K562 (cell line): ENCODE results near the gene CDC37. TPM values are rescaled to one million over a fixed set of nuclear protein-coding genes. Genes with fewer than 3 reads are reported as not detected.
A peak's percentile ranks its signal among the peaks of the same experiment; 100 is the strongest.

Experiments
- CEBPB ChIP-seq: fragments of 450-650 bp; IDR thresholded peaks from 2 replicates; pipeline ENCODE4 v1.6.1; 2016; ENCODE audit warnings: missing genetic modification characterization, missing compliant biosample characterization
- COPS2 ChIP-seq: fragments of 450-650 bp; conservative IDR thresholded peaks from 2 replicates; pipeline ENCODE4 v1.6.1; 2016; ENCODE audit warnings: mild to moderate bottlenecking, moderate library complexity
- DNMT1 ChIP-seq: fragments of 450-650 bp; IDR thresholded peaks from 2 replicates; pipeline ENCODE4 v1.6.1; 2016; ENCODE audit warnings: antibody characterized with exemption, mild to moderate bottlenecking
- HDAC1 ChIP-seq, 2 experiments: fragments of 450-650 bp; IDR thresholded peaks; 2 replicates each; pipeline ENCODE4 v1.6.1; 2016 to 2017; ENCODE audit warnings: inconsistent platforms in 1 of 2, mild to moderate bottlenecking in 1 of 2, moderate library complexity in 1 of 2
- IRF1 ChIP-seq: sonication (generic); formaldehyde crosslinking; IDR thresholded peaks from 2 replicates; pipeline ENCODE4 v1.8.0; 2022; ENCODE audit warnings: missing genetic modification reagents, mild to moderate bottlenecking, borderline replicate concordance
- MEF2D ChIP-seq: conservative IDR thresholded peaks from 2 replicates; pipeline ENCODE4 v1.6.1; 2016; ENCODE audit warnings: low read depth, missing genetic modification characterization, missing compliant biosample characterization
- PCBP1 ChIP-seq: fragments of 200-400 bp; formaldehyde crosslinking; IDR thresholded peaks from 2 replicates; pipeline ENCODE4 v1.6.1; 2018; ENCODE audit warnings: mild to moderate bottlenecking, low read depth, low read length; ENCODE audit not compliant: poor library complexity, severe bottlenecking
- PTTG1 ChIP-seq: fragments of 450-650 bp; IDR thresholded peaks from 2 replicates; pipeline ENCODE4 v1.6.1; 2016; ENCODE audit warnings: low read depth, mild to moderate bottlenecking, missing genetic modification characterization, missing compliant biosample characterization
- SMARCA5 ChIP-seq: fragments of 450-650 bp; IDR thresholded peaks from 2 replicates; pipeline ENCODE4 v1.6.1; 2016
- SRSF7 ChIP-seq: fragments of 200-400 bp; formaldehyde crosslinking; optimal IDR thresholded peaks from 2 replicates; pipeline ENCODE3; 2017; ENCODE audit warnings: mild to moderate bottlenecking, low read depth, low read length
- TBP ChIP-seq: optimal IDR thresholded peaks from 2 replicates; pipeline ENCODE3; 2011; ENCODE audit warnings: low read depth, low read length, improper control_type of control experiment
- ZBTB7A ChIP-seq: IDR thresholded peaks from 2 replicates; pipeline ENCODE4 v1.6.1; 2011; ENCODE audit warnings: low read depth, mild to moderate bottlenecking, low read length, moderate library complexity, borderline replicate concordance; ENCODE audit not compliant: control insufficient read depth
- ZMIZ1 ChIP-seq, 2 experiments: fragments of 150-350 bp in 1 of 2; IDR thresholded peaks; 2 replicates each; pipeline ENCODE4 v1.6.1; 2012 to 2016; ENCODE audit warnings: low read depth in 2 of 2, low read length in 2 of 2, mild to moderate bottlenecking in 1 of 2, moderate library complexity in 1 of 2
- ZNF274 ChIP-seq: IDR thresholded peaks from 2 replicates; pipeline ENCODE4 v1.6.1; 2011; ENCODE audit warnings: low read depth, mild to moderate bottlenecking, low read length, moderate library complexity, borderline replicate concordance
- ZNF280A ChIP-seq: fragments of 450-650 bp; IDR thresholded peaks from 2 replicates; pipeline ENCODE4 v1.6.1; 2018; ENCODE audit warnings: mild to moderate bottlenecking, low read depth; ENCODE audit not compliant: partially characterized antibody
- ZNF57 ChIP-seq: fragments of 450-650 bp; formaldehyde crosslinking; IDR thresholded peaks from 2 replicates; pipeline ENCODE4 v1.4.0; 2020; ENCODE audit warnings: mild to moderate bottlenecking, moderate library complexity
- polyA plus RNA-seq, 8 experiments: library from polyadenylated mRNA; depleted of rRNA in 4 of 8; stranded (reverse) in 5 of 8; unstranded in 3 of 8; fragments of >200 nt; fragmentation: Nextera tagmentation in 2 of 8; fragmentation: Illumina TruSeq in 1 of 8; extraction: Ambion mirVana in 2 of 8; extraction: Trizol in 1 of 8; gene quantifications; 2 replicates each; pipeline versions ENCODE4 v1.2.1 to v1.2.3, GENCODE V29; 2011 to 2014; ENCODE audit warnings: inconsistent platforms in 1 of 8, missing spikeins in 1 of 8
- total RNA-seq, 7 experiments: library from RNA; depleted of rRNA in 6 of 7; stranded (reverse); fragments of >200 nt in 6 of 7; fragmentation: Illumina TruSeq in 2 of 7; extraction: Trizol in 2 of 7; gene quantifications; 2 replicates each; pipeline versions ENCODE4 v1.2.1 to v1.2.3, GENCODE V29; 2011 to 2021; ENCODE audit warnings: low replicate concordance in 1 of 7
- TF ChIP-seq, protein P1 (sequence below): fragments of 250-450 bp; sonication (Bioruptor Pico); IDR thresholded peaks from 2 replicates; pipeline ENCODE4 v1.5.1; 2021; ENCODE audit warnings: mild to moderate bottlenecking
- TF ChIP-seq, protein P2 (sequence below): fragments of 250-450 bp; sonication (Bioruptor Pico); IDR thresholded peaks from 2 replicates; pipeline ENCODE4 v1.5.0; 2022; ENCODE audit warnings: mild to moderate bottlenecking

CDC37 gene
- total and polyA plus RNA-seq, 9 of the 15 experiments (the other 6 are each of a cell fraction or from before 2014, with no cell fraction given) = 6.6 to 538 (median 227) TPM

DNA sequence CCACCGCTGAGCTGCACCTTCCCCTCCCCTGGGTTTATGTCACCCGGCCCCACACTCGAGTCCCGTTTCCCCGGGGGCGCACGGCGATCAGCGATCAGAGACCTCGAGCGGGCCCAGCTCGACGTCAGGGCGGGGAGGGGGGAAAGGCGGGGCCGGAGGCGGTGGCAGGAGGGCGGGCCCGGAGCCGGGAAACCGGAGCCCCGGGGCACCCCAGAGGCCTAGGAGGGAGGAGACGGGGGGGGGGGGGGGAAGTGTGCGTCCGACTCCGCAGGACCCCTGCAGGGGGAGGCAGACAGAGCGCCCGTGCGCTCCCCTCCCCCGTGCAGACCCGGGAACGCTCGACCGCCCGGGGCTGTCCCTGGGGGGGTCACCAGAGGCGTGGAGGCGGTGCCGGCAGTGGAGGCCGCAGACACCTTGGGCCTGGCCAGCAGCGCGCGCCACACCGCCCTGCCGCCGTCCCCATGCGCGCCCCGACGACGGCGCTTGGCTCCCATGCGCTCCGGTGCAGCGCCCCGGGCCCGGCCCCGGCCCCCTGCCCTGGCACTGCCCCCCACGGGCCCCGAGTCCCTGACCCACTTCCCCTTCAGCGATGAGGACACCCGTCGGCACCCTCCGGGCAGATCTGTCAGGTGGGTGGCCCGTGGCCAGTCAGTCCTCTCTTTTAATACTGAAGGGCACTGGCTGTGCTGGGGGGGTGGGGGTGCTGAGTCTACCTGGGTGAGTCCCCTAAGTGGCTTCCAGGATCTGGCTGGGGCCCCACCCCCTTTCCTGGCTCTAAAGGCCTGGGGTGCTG lies 28.8 kb upstream of the CDC37 start (continued):
- TF ChIP-seq ZMIZ1 (IDR thresholded peaks at IDR 0.05; ENCODE audit: low read depth in 2 of 2, low read length in 2 of 2) = peak in 1 of 2 experiments; percentile 9; a peak in 1 of 4 replicates
- TF ChIP-seq, protein P1, sequence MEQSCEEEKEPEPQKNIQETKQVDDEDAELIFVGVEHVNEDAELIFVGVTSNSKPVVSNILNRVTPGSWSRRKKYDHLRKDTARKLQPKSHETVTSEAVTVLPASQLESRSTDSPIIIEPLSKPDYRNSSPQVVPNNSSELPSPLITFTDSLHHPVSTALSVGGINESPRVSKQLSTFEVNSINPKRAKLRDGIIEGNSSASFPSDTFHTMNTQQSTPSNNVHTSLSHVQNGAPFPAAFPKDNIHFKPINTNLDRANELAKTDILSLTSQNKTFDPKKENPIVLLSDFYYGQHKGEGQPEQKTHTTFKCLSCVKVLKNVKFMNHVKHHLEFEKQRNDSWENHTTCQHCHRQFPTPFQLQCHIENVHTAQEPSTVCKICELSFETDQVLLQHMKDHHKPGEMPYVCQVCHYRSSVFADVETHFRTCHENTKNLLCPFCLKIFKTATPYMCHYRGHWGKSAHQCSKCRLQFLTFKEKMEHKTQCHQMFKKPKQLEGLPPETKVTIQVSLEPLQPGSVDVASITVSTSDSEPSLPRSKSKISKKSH (CRISPR knock-in tag) = no peak
- no peak for TF ChIP-seq IRF1 (CRISPR knock-in tag)
- TF ChIP-seq COPS2 = no peak
- no peak for TF ChIP-seq DNMT1
- no peak for TF ChIP-seq MEF2D (tag)
- no peak for TF ChIP-seq CEBPB (tag)
- TF ChIP-seq SRSF7 = no peak
- no peak for TF ChIP-seq ZNF274
- no peak for TF ChIP-seq ZNF57
- TF ChIP-seq PTTG1 (tag) = no peak
- TF ChIP-seq HDAC1 (IDR thresholded peaks at IDR 0.05) = peak in 1 of 2 experiments; percentile 71; a peak in 1 of 4 replicates
- no peak for TF ChIP-seq ZNF280A
- TF ChIP-seq, protein P2, sequence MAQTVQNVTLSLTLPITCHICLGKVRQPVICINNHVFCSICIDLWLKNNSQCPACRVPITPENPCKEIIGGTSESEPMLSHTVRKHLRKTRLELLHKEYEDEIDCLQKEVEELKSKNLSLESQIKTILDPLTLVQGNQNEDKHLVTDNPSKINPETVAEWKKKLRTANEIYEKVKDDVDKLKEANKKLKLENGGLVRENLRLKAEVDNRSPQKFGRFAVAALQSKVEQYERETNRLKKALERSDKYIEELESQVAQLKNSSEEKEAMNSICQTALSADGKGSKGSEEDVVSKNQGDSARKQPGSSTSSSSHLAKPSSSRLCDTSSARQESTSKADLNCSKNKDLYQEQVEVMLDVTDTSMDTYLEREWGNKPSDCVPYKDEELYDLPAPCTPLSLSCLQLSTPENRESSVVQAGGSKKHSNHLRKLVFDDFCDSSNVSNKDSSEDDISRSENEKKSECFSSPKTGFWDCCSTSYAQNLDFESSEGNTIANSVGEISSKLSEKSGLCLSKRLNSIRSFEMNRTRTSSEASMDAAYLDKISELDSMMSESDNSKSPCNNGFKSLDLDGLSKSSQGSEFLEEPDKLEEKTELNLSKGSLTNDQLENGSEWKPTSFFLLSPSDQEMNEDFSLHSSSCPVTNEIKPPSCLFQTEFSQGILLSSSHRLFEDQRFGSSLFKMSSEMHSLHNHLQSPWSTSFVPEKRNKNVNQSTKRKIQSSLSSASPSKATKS (CRISPR knock-in tag) = no peak
- TF ChIP-seq SMARCA5 = no peak
- no peak for TF ChIP-seq PCBP1
- no peak for TF ChIP-seq TBP
- TF ChIP-seq ZBTB7A = peak; percentile 96
